Activated T-helper 2 cell treated with anti-CD3 and anti-CD28 coated beads, Interferon-gamma antibody, Interleukin-2, Interleukin-4, amounts not matched to agents 10 μg/mL and 5 μg/mL and 100 μg/mL, durations not matched to agents 14 hours and 24 hours and 36 hours (primary cell): ENCODE measurements around the gene TPP1. TPM values are rescaled to one million over a fixed set of nuclear protein-coding genes. Genes with fewer than 3 reads are reported as not detected.

Source experiments
- DNase-seq: peaks from one replicate; pipeline ENCODE4 v3.0.0; 2021; ENCODE audit warnings: low spot score
- H3K27ac Mint-ChIP-seq: one replicate; pipeline ENCODE4 v1.8.0; 2021; ENCODE audit warnings: mixed read lengths
- H3K27me3 Mint-ChIP-seq: one replicate; pipeline ENCODE4 v1.8.0; 2021; ENCODE audit warnings: low read depth, mixed read lengths
- H3K36me3 Mint-ChIP-seq: one replicate; pipeline ENCODE4 v1.8.0; 2021; ENCODE audit warnings: low read depth, mixed read lengths
- H3K4me1 Mint-ChIP-seq: one replicate; pipeline ENCODE4 v1.8.0; 2021; ENCODE audit warnings: low read depth, mixed read lengths
- H3K4me3 Mint-ChIP-seq: one replicate; pipeline ENCODE4 v1.8.0; 2021; ENCODE audit warnings: low read depth, mild to moderate bottlenecking, moderate library complexity, mixed read lengths
- H3K9me3 Mint-ChIP-seq: one replicate; pipeline ENCODE4 v1.8.0; 2021; ENCODE audit warnings: mixed read lengths
- intact Hi-C: fragments of 100-400 bp; cut with micrococcal nuclease; formaldehyde crosslinking; loops from one replicate; pipeline ENCODE4 v1.15.1; 2023
- total RNA-seq: library from RNA; stranded (reverse); gene quantifications from 2 replicates; pipeline ENCODE4 v1.2.3, GENCODE V29; 2022

Gene TPP1
- total RNA-seq, 1 donor from 2014 or later, result 39.1 TPM

GRCh38 chr11:6563667-6564066, 55.6 kb downstream of the TPP1 start:
- no peak for DNase-seq
- H3K27me3 Mint-ChIP-seq, result no peaks in the 10 kb centered on the region
- H3K4me3 Mint-ChIP-seq, result no peak overlapping the region
- intact Hi-C loops, result no loop called here
- no peaks in the 10 kb centered on the region for H3K4me1 Mint-ChIP-seq
- H3K9me3 Mint-ChIP-seq, result no peaks in the 10 kb centered on the region
- peaks cover 11% of the 10 kb centered on the region for H3K36me3 Mint-ChIP-seq
- no peak overlapping the region for H3K27ac Mint-ChIP-seq

DNA sequence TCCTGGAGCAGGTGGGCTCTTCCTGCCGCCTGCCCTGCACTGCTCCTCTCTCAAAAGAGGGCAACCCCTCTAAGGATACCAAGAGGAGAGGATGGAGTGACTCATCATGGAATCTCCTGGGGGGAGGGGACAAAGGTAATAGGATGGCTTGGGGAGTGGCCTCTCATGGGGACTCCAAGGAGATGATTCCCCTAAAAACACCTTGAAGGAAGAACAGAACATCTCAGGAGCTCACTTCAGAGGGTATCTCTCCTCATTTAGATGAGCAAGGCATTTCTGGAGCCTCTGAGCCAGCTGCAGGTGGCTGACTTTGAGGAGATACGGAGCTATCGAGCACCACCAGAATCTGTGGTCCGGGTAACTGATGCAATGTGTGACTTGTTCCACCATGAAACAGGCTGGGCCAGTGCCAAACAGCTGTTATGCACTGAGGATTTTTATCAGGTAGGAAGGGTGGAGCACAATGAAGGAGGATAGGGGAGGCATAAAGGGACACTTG, 56.1 kb downstream of the TPP1 start:
- Mint-ChIP-seq H3K4me1 (no peaks in the 10 kb centered on the region), H3K27ac (no peak overlapping the region), H3K27me3 (no peaks in the 10 kb centered on the region), H3K4me3 (no peak overlapping the region), H3K36me3 (peaks cover 11% of the 10 kb centered on the region), H3K9me3 (no peaks in the 10 kb centered on the region)
- intact Hi-C loops, result no loop called here
- DNase-seq, result no peak

Other genes starting within 250 kb of the TPP1 start
- 15.4 and 16.0 TPM in 2 replicates for gene SMPD1, start 228.9 kb downstream of the TPP1 start, total RNA-seq
- gene APBB1, start 200.3 kb downstream of the TPP1 start, total RNA-seq, result 31.0 and 33.0 TPM in 2 replicates
- 0.46 and 0.50 TPM in 2 replicates for gene HPX, start 178.4 kb downstream of the TPP1 start, total RNA-seq
- 3.6 and 6.8 TPM in 2 replicates for gene TRIM3, start 145.5 kb downstream of the TPP1 start, total RNA-seq
- 46.8 and 48.6 TPM in 2 replicates for gene ARFIP2, start 138.1 kb downstream of the TPP1 start, total RNA-seq
- gene TIMM10B, start 137.9 kb downstream of the TPP1 start, total RNA-seq, result 42.9 and 43.0 TPM in 2 replicates
- gene DNHD1, start 122.1 kb downstream of the TPP1 start, total RNA-seq, result 27.5 and 28.8 TPM in 2 replicates
- 29.4 and 30.1 TPM in 2 replicates for gene RRP8, start 15.8 kb downstream of the TPP1 start, total RNA-seq
- gene ILK, start 15.6 kb downstream of the TPP1 start, total RNA-seq, result 99.5 and 105 TPM in 2 replicates
- gene TAF10, start 7.2 kb downstream of the TPP1 start, total RNA-seq, result 134 and 142 TPM in 2 replicates
- gene DCHS1, start 36.4 kb upstream of the TPP1 start, total RNA-seq, result 0.51 and 0.57 TPM in 2 replicates
- 103 and 108 TPM in 2 replicates for gene MRPL17, start 63.9 kb upstream of the TPP1 start, total RNA-seq
- 0.34 and 0.60 TPM in 2 replicates for gene OR2AG2, start 152.6 kb upstream of the TPP1 start, total RNA-seq
- not detected in 2 replicates for gene OR2AG1, start 163.6 kb upstream of the TPP1 start, total RNA-seq
- gene OR6A2, start 180.3 kb upstream of the TPP1 start, total RNA-seq, result 0.32 and 0.53 TPM in 2 replicates
- not detected in 2 replicates for gene OR10A5, start 226.3 kb upstream of the TPP1 start, total RNA-seq
- gene OR10A2, start 243.6 kb upstream of the TPP1 start, total RNA-seq, result 0.02 TPM in 1 of 2 replicates, not detected in the other